Measurements from ENCODE around the gene EIF4H. TPM values are rescaled to one million over a fixed set of nuclear protein-coding genes. Genes with fewer than 3 reads are reported as not detected.

The EIF4H gene
- total and polyA plus RNA-seq, 9 of the 15 experiments (the other 6 are each of a cell fraction or from before 2014, with no cell fraction given): 11.0 to 435 (median 319) TPM

GRCh38 chr7:74164985-74165456 lies 9.1 kb upstream of the EIF4H start (continued):
- TF ChIP-seq RCOR1 (IDR thresholded peaks at IDR 0.05; ENCODE audit: borderline replicate concordance in 1 of 2, low read depth in 2 of 2, low read length in 2 of 2) (peak in 1 of 2 experiments; percentile 44; a peak in 1 of 4 replicates), HMG20A (CRISPR knock-in tag; conservative IDR thresholded peaks at IDR 0.05) (no peak), CREBBP (IDR thresholded peaks at IDR 0.05; ENCODE audit: low read depth, low read length) (no peak), CTCFL (IDR thresholded peaks at IDR 0.05; ENCODE audit: borderline replicate concordance, insufficient read depth, low read depth, low read length, poor library complexity, severe bottlenecking) (peak; percentile 37), RBM22 (IDR thresholded peaks at IDR 0.05; ENCODE audit: low read depth, low read length, poor library complexity, severe bottlenecking) (no peak), NFE2 (IDR thresholded peaks at IDR 0.05; ENCODE audit: low read depth) (no peak), TCF7 (IDR thresholded peaks at IDR 0.05; ENCODE audit: borderline replicate concordance) (no peak), SETDB1 (IDR thresholded peaks at IDR 0.05; ENCODE audit: low read length) (no peak), PHF21A (IDR thresholded peaks at IDR 0.05; ENCODE audit: borderline replicate concordance, low read depth) (no peak; the same call in 1 of the 2 replicates), CTBP1 (IDR thresholded peaks at IDR 0.05; ENCODE audit: borderline replicate concordance) (0 out of 2 replicates have a peak, but pooled peaks have one; percentile 26), XRCC3 (IDR thresholded peaks at IDR 0.05) (no peak), MBD2 (IDR thresholded peaks at IDR 0.05; ENCODE audit: borderline replicate concordance, low read depth) (no peak), EWSR1 (IDR thresholded peaks at IDR 0.05; ENCODE audit: borderline replicate concordance, low read depth, partially characterized antibody) (no peak), NCOA6 (IDR thresholded peaks at IDR 0.05) (no peak), SAFB (IDR thresholded peaks at IDR 0.05; ENCODE audit: borderline replicate concordance, low read depth, low read length) (no peak), EP300 (IDR thresholded peaks at IDR 0.05; ENCODE audit: low read length) (peak; percentile 52), PCBP2 (IDR thresholded peaks at IDR 0.05; ENCODE audit: low read depth, low read length, poor library complexity, severe bottlenecking) (no peak)
- TF ChIP-seq, protein P1, sequence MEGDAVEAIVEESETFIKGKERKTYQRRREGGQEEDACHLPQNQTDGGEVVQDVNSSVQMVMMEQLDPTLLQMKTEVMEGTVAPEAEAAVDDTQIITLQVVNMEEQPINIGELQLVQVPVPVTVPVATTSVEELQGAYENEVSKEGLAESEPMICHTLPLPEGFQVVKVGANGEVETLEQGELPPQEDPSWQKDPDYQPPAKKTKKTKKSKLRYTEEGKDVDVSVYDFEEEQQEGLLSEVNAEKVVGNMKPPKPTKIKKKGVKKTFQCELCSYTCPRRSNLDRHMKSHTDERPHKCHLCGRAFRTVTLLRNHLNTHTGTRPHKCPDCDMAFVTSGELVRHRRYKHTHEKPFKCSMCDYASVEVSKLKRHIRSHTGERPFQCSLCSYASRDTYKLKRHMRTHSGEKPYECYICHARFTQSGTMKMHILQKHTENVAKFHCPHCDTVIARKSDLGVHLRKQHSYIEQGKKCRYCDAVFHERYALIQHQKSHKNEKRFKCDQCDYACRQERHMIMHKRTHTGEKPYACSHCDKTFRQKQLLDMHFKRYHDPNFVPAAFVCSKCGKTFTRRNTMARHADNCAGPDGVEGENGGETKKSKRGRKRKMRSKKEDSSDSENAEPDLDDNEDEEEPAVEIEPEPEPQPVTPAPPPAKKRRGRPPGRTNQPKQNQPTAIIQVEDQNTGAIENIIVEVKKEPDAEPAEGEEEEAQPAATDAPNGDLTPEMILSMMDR (IDR thresholded peaks at IDR 0.05 in 2 of 3, conservative IDR thresholded peaks at IDR 0.05 in 1 of 3; ENCODE audit: insufficient read depth in 2 of 3, low read depth in 1 of 3, low read length in 3 of 3): peak; percentile 58 to 82 (median 70)

Data from K562 (cell line).